ENCODE results near the gene ZNF18. TPM values are rescaled to one million over a fixed set of nuclear protein-coding genes. Genes with fewer than 3 reads are reported as not detected.

ZNF18 gene
- total and polyA plus RNA-seq, 2 experiments from 2014 or later, result 7.3 to 9.5 TPM

GRCh38 chr17:11991461-11991860 is 5.8 kb downstream of the ZNF18 start:
- Histone ChIP-seq H2AFZ (no peak overlapping the region), H3K9me2 (replicated peaks; ENCODE audit: insufficient read depth) (no peaks in the 10 kb centered on the region), H3K27ac (no peak overlapping the region), H3K4me3 (no peak overlapping the region), H3K4me2 (no peak overlapping the region), H4K20me1 (ENCODE audit: insufficient read depth, poor library complexity, severe bottlenecking) (no peaks in the 10 kb centered on the region), H3K9me3 (ENCODE audit: low read depth) (no peaks in the 10 kb centered on the region), H3K4me1 (ENCODE audit: insufficient read depth) (peaks cover 10% of the 10 kb centered on the region), H3K36me3 (replicated peaks; ENCODE audit: insufficient read depth, low read depth) (no peaks in the 10 kb centered on the region), H3K27me3 (no peaks in the 10 kb centered on the region), H3K79me2 (peaks cover 12% of the 10 kb centered on the region)
- 63% methylated on average over 4 of the region's 4 CpGs for WGBS (ENCODE audit: low lambda C conversion rate, missing lambda C conversion rate)
- no peak for TF ChIP-seq EZH2 (IDR thresholded peaks at IDR 0.05; ENCODE audit: borderline replicate concordance)
- TF ChIP-seq CTCF (IDR thresholded peaks at IDR 0.05; ENCODE audit: poor library complexity), result no peak
- no peak for TF ChIP-seq EZH2phosphoT487 (IDR thresholded peaks at IDR 0.05; ENCODE audit: low read depth, severe bottlenecking, unreplicated experiment)
- no peak for DNase-seq (ENCODE audit: low spot score)

- Histone ChIP-seq H3K4me2 (no peak overlapping the region), H3K27me3 (no peaks in the 10 kb centered on the region), H3K9me2 (replicated peaks; ENCODE audit: insufficient read depth) (no peaks in the 10 kb centered on the region), H3K27ac (no peak overlapping the region), H2AFZ (no peak overlapping the region), H4K20me1 (ENCODE audit: insufficient read depth, poor library complexity, severe bottlenecking) (no peaks in the 10 kb centered on the region), H3K4me3 (no peak overlapping the region), H3K79me2 (peaks cover 2% of the 10 kb centered on the region), H3K4me1 (ENCODE audit: insufficient read depth) (peaks cover 4% of the 10 kb centered on the region), H3K36me3 (replicated peaks; ENCODE audit: insufficient read depth, low read depth) (no peaks in the 10 kb centered on the region), H3K9me3 (ENCODE audit: low read depth) (no peaks in the 10 kb centered on the region)
- TF ChIP-seq CTCF (IDR thresholded peaks at IDR 0.05; ENCODE audit: poor library complexity) (no peak), EZH2phosphoT487 (IDR thresholded peaks at IDR 0.05; ENCODE audit: low read depth, severe bottlenecking, unreplicated experiment) (no peak)
- 77% methylated on average over 7 of the region's 7 CpGs for WGBS (ENCODE audit: low lambda C conversion rate, missing lambda C conversion rate)
- DNase-seq (ENCODE audit: low spot score), result no peak
Measured at GRCh38 chr17:11990363-11990983, 6.8 kb downstream of the ZNF18 start.

- Histone ChIP-seq H3K27me3 (no peaks in the 10 kb centered on the region), H4K20me1 (ENCODE audit: insufficient read depth, poor library complexity, severe bottlenecking) (no peaks in the 10 kb centered on the region), H3K9me2 (replicated peaks; ENCODE audit: insufficient read depth) (no peaks in the 10 kb centered on the region), H3K9me3 (ENCODE audit: low read depth) (no peaks in the 10 kb centered on the region), H3K36me3 (replicated peaks; ENCODE audit: insufficient read depth, low read depth) (no peaks in the 10 kb centered on the region), H3K27ac (no peak overlapping the region), H2AFZ (no peak overlapping the region), H3K79me2 (no peaks in the 10 kb centered on the region), H3K4me2 (peak overlapping the region; percentile 46), H3K4me1 (ENCODE audit: insufficient read depth) (peaks cover 4% of the 10 kb centered on the region), H3K4me3 (no peak overlapping the region)
- peak; percentile 69 for TF ChIP-seq CTCF (IDR thresholded peaks at IDR 0.05; ENCODE audit: poor library complexity)
- no peak for TF ChIP-seq EZH2phosphoT487 (IDR thresholded peaks at IDR 0.05; ENCODE audit: low read depth, severe bottlenecking, unreplicated experiment)
- DNase-seq (ENCODE audit: low spot score), result peak; percentile 51
- WGBS (ENCODE audit: low lambda C conversion rate, missing lambda C conversion rate), result 24% methylated on average over 5 of the region's 5 CpGs
Measured at GRCh38 chr17:11986942-11987329, 10.3 kb downstream of the ZNF18 start.

Measured in hepatocyte (in vitro differentiated cells).